ENCODE measurements around the gene TAOK1. TPM values are rescaled to one million over a fixed set of nuclear protein-coding genes. Genes with fewer than 3 reads are reported as not detected.

Gene TAOK1
- total and polyA plus RNA-seq, 12 donors, result 6.4 to 66.3 (median 46.6) TPM

GRCh38 chr17:29526322-29526721, 136.2 kb downstream of the TAOK1 start:
- no peaks in the 10 kb centered on the region for H3K27me3 ChIP-seq
- TF ChIP-seq CTCF (IDR thresholded peaks at IDR 0.05), result no peak
- H3K4me1 ChIP-seq (replicated peaks in 1 of 2), result no peaks in the 10 kb centered on the region
- DNase-seq, result no peak
- H3K4me3 ChIP-seq, result no peak overlapping the region
- no peaks in the 10 kb centered on the region for H3K9me3 ChIP-seq (replicated peaks in 1 of 3)
- WGBS, 4 donors, result 79 to 97% (median 94%) methylated on average over 3 of the region's 3 CpGs
- intact Hi-C loops (cut with DNase I), result no loop called here
- no peak overlapping the region for H3K27ac ChIP-seq
- peaks cover 0 to 34% of the 10 kb centered on the region in 2 donors for H3K36me3 ChIP-seq (replicated peaks in 1 of 2)

- intact Hi-C loops (cut with DNase I), result loop anchor here in 1 of 2 donors (2.0 kb wide), 1 partner anchor 165 kb away; no protein-coding TSS in a partner anchor
- 89 to 94% (median 91%) methylated on average over 8 of the region's 8 CpGs for WGBS, 4 donors
- no peak for DNase-seq
- no peaks in the 10 kb centered on the region for H3K9me3 ChIP-seq (replicated peaks in 1 of 3)
- no peak for TF ChIP-seq CTCF (IDR thresholded peaks at IDR 0.05)
- no peak for TF ChIP-seq POLR2A (IDR thresholded peaks at IDR 0.05)
- no peaks in the 10 kb centered on the region for H3K4me1 ChIP-seq (replicated peaks in 1 of 2)
- H3K4me3 ChIP-seq, result no peak overlapping the region
- no peaks in the 10 kb centered on the region for H3K27me3 ChIP-seq
- no peak overlapping the region for H3K27ac ChIP-seq
- peaks cover 0 to 41% of the 10 kb centered on the region in 2 donors for H3K36me3 ChIP-seq (replicated peaks in 1 of 2)
Measured at GRCh38 chr17:29533976-29534375, 143.8 kb downstream of the TAOK1 start.

- intact Hi-C loops (cut with DNase I), result no loop called here
- Histone ChIP-seq H3K4me1 (replicated peaks in 1 of 2) (no peaks in the 10 kb centered on the region), H3K36me3 (replicated peaks in 1 of 2) (peaks cover 0 to 24% of the 10 kb centered on the region in 2 donors), H3K27me3 (no peaks in the 10 kb centered on the region), H3K9me3 (replicated peaks in 1 of 3) (no peaks in the 10 kb centered on the region), H3K4me3 (no peak overlapping the region), H3K27ac (no peak overlapping the region)
- no peak for TF ChIP-seq POLR2A (IDR thresholded peaks at IDR 0.05)
- no peak for TF ChIP-seq CTCF (IDR thresholded peaks at IDR 0.05)
- WGBS, 4 donors, result 86 to 90% (median 89%) methylated on average over 4 of the region's 4 CpGs
- no peak for DNase-seq
Measured at GRCh38 chr17:29544066-29544465, 153.9 kb downstream of the TAOK1 start.

- no peak overlapping the region for H3K27ac ChIP-seq
- no peak for DNase-seq
- intact Hi-C loops (cut with DNase I), result no loop called here
- no peak overlapping the region for H3K4me3 ChIP-seq
- no peaks in the 10 kb centered on the region for H3K27me3 ChIP-seq
- H3K4me1 ChIP-seq (replicated peaks in 1 of 2), result peaks cover 0 to 7% of the 10 kb centered on the region in 2 donors
- H3K36me3 ChIP-seq (replicated peaks in 1 of 2), result peaks cover 0 to 21% of the 10 kb centered on the region in 2 donors
- TF ChIP-seq CTCF (IDR thresholded peaks at IDR 0.05) (no peak), POLR2A (IDR thresholded peaks at IDR 0.05) (no peak)
- H3K9me3 ChIP-seq (replicated peaks in 1 of 3), result no peaks in the 10 kb centered on the region
- 88 to 94% (median 91%) methylated on average over 1 of the region's 1 CpG for WGBS, 4 donors
Measured at GRCh38 chr17:29546085-29546484, 155.9 kb downstream of the TAOK1 start.

All from adrenal gland (tissue), 12 donors.